ENCODE results near the gene FCMR. TPM values are rescaled to one million over a fixed set of nuclear protein-coding genes. Genes with fewer than 3 reads are reported as not detected.

FCMR gene
- total and polyA plus RNA-seq, 4 donors: 0.28 to 4.0 (median 2.3) TPM

DNA sequence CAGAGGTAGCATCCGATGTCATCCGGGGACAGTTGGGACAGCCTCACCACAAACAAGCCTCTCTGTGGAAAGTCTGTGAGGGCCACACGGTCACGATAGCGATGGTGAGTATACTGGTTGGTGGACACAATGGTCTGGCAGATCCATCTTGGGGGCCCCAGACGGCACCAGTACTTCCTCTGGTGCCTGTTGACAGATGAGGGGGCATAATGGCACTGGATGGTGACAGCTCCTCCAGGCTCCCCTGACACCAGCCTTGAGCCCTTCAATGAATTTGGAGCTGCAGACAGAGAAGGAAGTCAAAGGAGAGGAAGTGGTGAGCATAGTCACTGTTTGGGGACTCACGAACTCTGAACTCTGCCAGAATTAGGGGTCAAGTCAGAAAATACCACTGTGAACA is 40.5 kb upstream of the FCMR start:
- no peaks in the 10 kb centered on the region for H3K9me3 ChIP-seq (ENCODE audit: control insufficient read depth, low read length)
- no peaks in the 10 kb centered on the region for H3K36me3 ChIP-seq (ENCODE audit: control insufficient read depth in 1 of 2, insufficient read depth in 2 of 2, low read length in 1 of 2)
- intact Hi-C loops (cut with DNase I): no loop called here
- no peak overlapping the region for H3K4me3 ChIP-seq (ENCODE audit: low read length in 2 of 2)
- 89% methylated on average over 7 of the region's 7 CpGs for WGBS, 2 donors
- no peaks in the 10 kb centered on the region for H3K4me1 ChIP-seq (ENCODE audit: control insufficient read depth in 1 of 2, insufficient read depth in 2 of 2, low read length in 2 of 2)
- DNase-seq: no peak
- H3K27me3 ChIP-seq (ENCODE audit: control insufficient read depth in 1 of 2, insufficient read depth in 2 of 2, low read length in 1 of 2): no peaks in the 10 kb centered on the region
- ATAC-seq (ENCODE audit: low FRiP score): no peak
- no peak overlapping the region for H3K27ac ChIP-seq (ENCODE audit: low read depth in 1 of 2, low read length in 2 of 2)

GRCh38 chr1:206961668-206962067 is 39.9 kb upstream of the FCMR start:
- intact Hi-C loops (cut with DNase I): no loop called here
- Histone ChIP-seq H3K27me3 (ENCODE audit: control insufficient read depth in 1 of 2, insufficient read depth in 2 of 2, low read length in 1 of 2) (no peaks in the 10 kb centered on the region), H3K9me3 (ENCODE audit: control insufficient read depth, low read length) (no peaks in the 10 kb centered on the region), H3K36me3 (ENCODE audit: control insufficient read depth in 1 of 2, insufficient read depth in 2 of 2, low read length in 1 of 2) (no peaks in the 10 kb centered on the region), H3K4me1 (ENCODE audit: control insufficient read depth in 1 of 2, insufficient read depth in 2 of 2, low read length in 2 of 2) (no peaks in the 10 kb centered on the region), H3K27ac (ENCODE audit: low read depth in 1 of 2, low read length in 2 of 2) (no peak overlapping the region), H3K4me3 (ENCODE audit: low read length in 2 of 2) (no peak overlapping the region)
- ATAC-seq (ENCODE audit: low FRiP score): no peak
- WGBS, 2 donors: 64 to 82% methylated on average over 3 of the region's 3 CpGs
- no peak for DNase-seq

GRCh38 chr1:206960676-206961386 is 39.1 kb upstream of the FCMR start:
- H3K36me3 ChIP-seq (ENCODE audit: control insufficient read depth in 1 of 2, insufficient read depth in 2 of 2, low read length in 1 of 2): no peaks in the 10 kb centered on the region
- WGBS, 2 donors: 84% methylated on average over 6 of the region's 6 CpGs
- DNase-seq: no peak
- H3K4me3 ChIP-seq (ENCODE audit: low read length in 2 of 2): no peak overlapping the region
- H3K4me1 ChIP-seq (ENCODE audit: control insufficient read depth in 1 of 2, insufficient read depth in 2 of 2, low read length in 2 of 2): no peaks in the 10 kb centered on the region
- no peak overlapping the region for H3K27ac ChIP-seq (ENCODE audit: low read depth in 1 of 2, low read length in 2 of 2)
- H3K9me3 ChIP-seq (ENCODE audit: control insufficient read depth, low read length): no peaks in the 10 kb centered on the region
- intact Hi-C loops (cut with DNase I): no loop called here
- ATAC-seq (ENCODE audit: low FRiP score): no peak
- H3K27me3 ChIP-seq (ENCODE audit: control insufficient read depth in 1 of 2, insufficient read depth in 2 of 2, low read length in 1 of 2): no peaks in the 10 kb centered on the region

- H3K4me3 ChIP-seq (ENCODE audit: low read length in 2 of 2): no peak overlapping the region
- peaks cover 2% of the 10 kb centered on the region for H3K9me3 ChIP-seq (ENCODE audit: control insufficient read depth, low read length)
- no peaks in the 10 kb centered on the region for H3K36me3 ChIP-seq (ENCODE audit: control insufficient read depth in 1 of 2, insufficient read depth in 2 of 2, low read length in 1 of 2)
- intact Hi-C loops (cut with DNase I): no loop called here
- 86 to 92% methylated on average over 2 of the region's 2 CpGs for WGBS, 2 donors
- ATAC-seq (ENCODE audit: low FRiP score): no peak
- H3K27me3 ChIP-seq (ENCODE audit: control insufficient read depth in 1 of 2, insufficient read depth in 2 of 2, low read length in 1 of 2): no peaks in the 10 kb centered on the region
- no peak overlapping the region for H3K27ac ChIP-seq (ENCODE audit: low read depth in 1 of 2, low read length in 2 of 2)
- no peaks in the 10 kb centered on the region for H3K4me1 ChIP-seq (ENCODE audit: control insufficient read depth in 1 of 2, insufficient read depth in 2 of 2, low read length in 2 of 2)
- no peak for DNase-seq
Observed at GRCh38 chr1:206958144-206958543, 36.4 kb upstream of the FCMR start.

DNA sequence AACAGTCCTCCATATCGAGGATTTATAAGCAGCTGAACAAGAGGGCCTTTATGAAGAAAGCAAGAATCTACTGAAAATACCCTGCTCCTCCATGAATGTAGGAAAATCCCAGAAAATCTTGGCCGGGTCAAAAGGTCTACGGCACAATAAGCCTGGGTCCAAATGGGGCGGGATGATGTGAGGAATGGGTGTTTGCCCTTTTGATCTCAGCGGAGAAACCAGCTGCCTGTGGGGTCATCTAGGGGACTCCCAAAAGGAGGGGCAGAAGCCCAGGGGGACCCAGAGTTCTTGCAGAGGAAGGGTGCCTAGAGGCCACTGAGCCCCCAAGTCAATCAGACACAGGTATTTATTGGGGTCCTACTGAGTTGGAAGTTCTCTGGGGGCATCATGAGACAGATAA is 35.9 kb upstream of the FCMR start:
- intact Hi-C loops (cut with DNase I): no loop called here
- DNase-seq: no peak
- H3K36me3 ChIP-seq (ENCODE audit: control insufficient read depth in 1 of 2, insufficient read depth in 2 of 2, low read length in 1 of 2): no peaks in the 10 kb centered on the region
- H3K27me3 ChIP-seq (ENCODE audit: control insufficient read depth in 1 of 2, insufficient read depth in 2 of 2, low read length in 1 of 2): no peaks in the 10 kb centered on the region
- 76% methylated on average over 5 of the region's 5 CpGs for WGBS, 2 donors
- no peak overlapping the region for H3K4me3 ChIP-seq (ENCODE audit: low read length in 2 of 2)
- H3K27ac ChIP-seq (ENCODE audit: low read depth in 1 of 2, low read length in 2 of 2): no peak overlapping the region
- H3K4me1 ChIP-seq (ENCODE audit: control insufficient read depth in 1 of 2, insufficient read depth in 2 of 2, low read length in 2 of 2): no peaks in the 10 kb centered on the region
- H3K9me3 ChIP-seq (ENCODE audit: control insufficient read depth, low read length): peaks cover 2% of the 10 kb centered on the region
- ATAC-seq (ENCODE audit: low FRiP score): no peak

- Histone ChIP-seq H3K27me3 (ENCODE audit: control insufficient read depth in 1 of 2, insufficient read depth in 2 of 2, low read length in 1 of 2) (no peaks in the 10 kb centered on the region), H3K4me3 (ENCODE audit: low read length in 2 of 2) (no peak overlapping the region), H3K9me3 (ENCODE audit: control insufficient read depth, low read length) (peaks cover 2% of the 10 kb centered on the region), H3K27ac (ENCODE audit: low read depth in 1 of 2, low read length in 2 of 2) (no peak overlapping the region), H3K4me1 (ENCODE audit: control insufficient read depth in 1 of 2, insufficient read depth in 2 of 2, low read length in 2 of 2) (no peaks in the 10 kb centered on the region), H3K36me3 (ENCODE audit: control insufficient read depth in 1 of 2, insufficient read depth in 2 of 2, low read length in 1 of 2) (no peaks in the 10 kb centered on the region)
- intact Hi-C loops (cut with DNase I): no loop called here
- no peak for DNase-seq
- WGBS, 2 donors: 52 to 54% methylated on average over 11 of the region's 11 CpGs
- ATAC-seq (ENCODE audit: low FRiP score): no peak
Observed at GRCh38 chr1:206955476-206956451, 34.0 kb upstream of the FCMR start.

- ATAC-seq (ENCODE audit: low FRiP score) (no peak), DNase-seq (no peak)
- no peaks in the 10 kb centered on the region for H3K4me1 ChIP-seq (ENCODE audit: control insufficient read depth in 1 of 2, insufficient read depth in 2 of 2, low read length in 2 of 2)
- H3K9me3 ChIP-seq (ENCODE audit: control insufficient read depth, low read length): peaks cover 6% of the 10 kb centered on the region
- no peaks in the 10 kb centered on the region for H3K27me3 ChIP-seq (ENCODE audit: control insufficient read depth in 1 of 2, insufficient read depth in 2 of 2, low read length in 1 of 2)
- H3K36me3 ChIP-seq (ENCODE audit: control insufficient read depth in 1 of 2, insufficient read depth in 2 of 2, low read length in 1 of 2): no peaks in the 10 kb centered on the region
- H3K4me3 ChIP-seq (ENCODE audit: low read length in 2 of 2): no peak overlapping the region
- intact Hi-C loops (cut with DNase I): no loop called here
- no peak overlapping the region for H3K27ac ChIP-seq (ENCODE audit: low read depth in 1 of 2, low read length in 2 of 2)
- WGBS, 2 donors: 87% methylated on average over 10 of the region's 10 CpGs
Observed at GRCh38 chr1:206954459-206955342, 33.0 kb upstream of the FCMR start.

GRCh38 chr1:206953626-206954025 is 31.9 kb upstream of the FCMR start:
- WGBS, 2 donors: 97 to 98% methylated on average over 2 of the region's 2 CpGs
- no peak overlapping the region for H3K4me3 ChIP-seq (ENCODE audit: low read length in 2 of 2)
- no peak for ATAC-seq (ENCODE audit: low FRiP score)
- no peaks in the 10 kb centered on the region for H3K4me1 ChIP-seq (ENCODE audit: control insufficient read depth in 1 of 2, insufficient read depth in 2 of 2, low read length in 2 of 2)
- no peaks in the 10 kb centered on the region for H3K27me3 ChIP-seq (ENCODE audit: control insufficient read depth in 1 of 2, insufficient read depth in 2 of 2, low read length in 1 of 2)
- intact Hi-C loops (cut with DNase I): no loop called here
- peaks cover 6% of the 10 kb centered on the region for H3K9me3 ChIP-seq (ENCODE audit: control insufficient read depth, low read length)
- H3K36me3 ChIP-seq (ENCODE audit: control insufficient read depth in 1 of 2, insufficient read depth in 2 of 2, low read length in 1 of 2): no peaks in the 10 kb centered on the region
- H3K27ac ChIP-seq (ENCODE audit: low read depth in 1 of 2, low read length in 2 of 2): no peak overlapping the region
- DNase-seq: no peak

All from aorta (tissue), 5 donors.